Transverse colon (tissue), 4 donors: ENCODE measurements around the gene JUN.

Experiments used
- CTCF ChIP-seq, 5 experiments: fragments of 200-600 bp in 3 of 5; fragments of 450-650 bp in 2 of 5; sonication (generic) in 3 of 5; IDR thresholded peaks; 1 replicate in 2 of 5; 2 replicates in 3 of 5; pipeline ENCODE4 v1.5.1; 2016 to 2017; ENCODE audit warnings: antibody characterized with exemption in 5 of 5, inconsistent platforms in 3 of 5, mild to moderate bottlenecking in 2 of 5, moderate library complexity in 1 of 5
- POLR2A ChIP-seq: fragments of 450-650 bp; IDR thresholded peaks from one replicate; pipeline ENCODE4 v1.6.1; 2016; ENCODE audit warnings: antibody characterized with exemption, mild to moderate bottlenecking, moderate library complexity
- POLR2AphosphoS5 ChIP-seq, 3 donors: sonication (generic); formaldehyde crosslinking; IDR thresholded peaks; one replicate each; pipeline ENCODE4 v1.6.1; 2016; ENCODE audit warnings: antibody characterized with exemption in 3 of 3

- TF ChIP-seq CTCF (IDR thresholded peaks at IDR 0.05) (no peak), POLR2A (no peak), POLR2AphosphoS5 (IDR thresholded peaks at IDR 0.05) (no peak)
Observed at GRCh38 chr1:58816747-58817221, 32.9 kb upstream of the JUN start.
